ENCODE measurements around the gene SMAD2.

Gene SMAD2

GRCh38 chr18:47932603-47933002, 2.1 kb upstream of the SMAD2 start:
- no peak for DNase-seq (ENCODE audit: low read depth)
- H3K4me3 ChIP-seq (ENCODE audit: low read depth, low read length): no peak overlapping the region
- peak; percentile 6 for TF ChIP-seq CTCF (conservative IDR thresholded peaks at IDR 0.05; ENCODE audit: low read depth, low read length)

- TF ChIP-seq CTCF (conservative IDR thresholded peaks at IDR 0.05; ENCODE audit: low read depth, low read length): no peak
- no peak overlapping the region for H3K4me3 ChIP-seq (ENCODE audit: low read depth, low read length)
- no peak for DNase-seq (ENCODE audit: low read depth)
Observed at GRCh38 chr18:47932190-47932589, 1.7 kb upstream of the SMAD2 start.

GRCh38 chr18:47931718-47932103, 1.3 kb upstream of the SMAD2 start:
- peak; percentile 42 for DNase-seq (ENCODE audit: low read depth)
- peak overlapping the region; percentile 84 for H3K4me3 ChIP-seq (ENCODE audit: low read depth, low read length)
- TF ChIP-seq CTCF (conservative IDR thresholded peaks at IDR 0.05; ENCODE audit: low read depth, low read length): peak; percentile 35

- peak; percentile 98 for DNase-seq (ENCODE audit: low read depth)
- no peak for TF ChIP-seq CTCF (conservative IDR thresholded peaks at IDR 0.05; ENCODE audit: low read depth, low read length)
- peak overlapping the region; percentile 84 for H3K4me3 ChIP-seq (ENCODE audit: low read depth, low read length)
Observed at GRCh38 chr18:47930931-47931717, 665 bp upstream of the SMAD2 start.

GRCh38 chr18:47929681-47930198, 719 bp downstream of the SMAD2 start:
- no peak for TF ChIP-seq CTCF (conservative IDR thresholded peaks at IDR 0.05; ENCODE audit: low read depth, low read length)
- DNase-seq (ENCODE audit: low read depth): peak; percentile 67
- H3K4me3 ChIP-seq (ENCODE audit: low read depth, low read length): peak overlapping the region; percentile 84

- peak; percentile 73 for DNase-seq (ENCODE audit: low read depth)
- no peak for TF ChIP-seq CTCF (conservative IDR thresholded peaks at IDR 0.05; ENCODE audit: low read depth, low read length)
- peak overlapping the region; percentile 84 for H3K4me3 ChIP-seq (ENCODE audit: low read depth, low read length)
Observed at GRCh38 chr18:47928466-47928865, 2.0 kb downstream of the SMAD2 start.

Data from choroid plexus epithelial cell (primary cell).